H1 (cell line): Measurements from ENCODE around the gene PURB. TPM values are rescaled to one million over a fixed set of nuclear protein-coding genes. Genes with fewer than 3 reads are reported as not detected.
A peak's percentile ranks its signal among the peaks of the same experiment; 100 is the strongest.
"Not testable (repeated sequence)": the region's sequence is repeated elsewhere in the genome, so short reads cannot be mapped to it uniquely, and the experiment has no call there.

Source experiments
- CTCF ChIA-PET: fragments of 300-600 bp; sonication (Branson Sonifier 250); formaldehyde crosslinking; loops from one replicate; lab custom pipeline; 2021; ENCODE audit not compliant: partially characterized antibody; lab: Charles Lee
- POLR2A ChIA-PET: fragments of 300-600 bp; sonication (Branson Sonifier 250); formaldehyde crosslinking; loops from one replicate; lab custom pipeline; 2021; ENCODE audit warnings: inconsistent platforms; ENCODE audit not compliant: partially characterized antibody; lab: Charles Lee
- DNase-seq, 2 experiments: peaks; one replicate each; pipeline versions ENCODE4 v3.0.0 to v3.0.0-alpha.2; 2010 to 2022; ENCODE audit warnings: low spot score in 2 of 2, low read depth in 1 of 2, mixed read lengths in 1 of 2
- FAIRE-seq: peaks from 2 replicates; lab custom pipeline; 2011; peaks lifted over from hg19 to GRCh38; lab: Jason Lieb, UNC
- H2AFZ ChIP-seq: 2 replicates; pipeline ENCODE4 v1.8.1; 2012; ENCODE audit warnings: low read length, inconsistent platforms
- H2AK5ac ChIP-seq: 2 replicates; pipeline ENCODE4 v1.6.1; 2013; ENCODE audit warnings: low read depth, low read length
- H2BK120ac ChIP-seq: replicated peaks from 2 replicates; pipeline ENCODE3; 2013; ENCODE audit warnings: low read depth, low read length, inconsistent platforms
- H2BK12ac ChIP-seq: 2 replicates; pipeline ENCODE4 v1.6.1; 2013; ENCODE audit warnings: low read depth, low read length
- H2BK15ac ChIP-seq: 2 replicates; pipeline ENCODE4 v1.6.1; 2013; ENCODE audit warnings: low read length
- H2BK20ac ChIP-seq: 2 replicates; pipeline ENCODE4 v1.6.1; 2013; ENCODE audit warnings: low read length
- H2BK5ac ChIP-seq: 2 replicates; pipeline ENCODE4 v1.6.1; 2013; ENCODE audit warnings: low read depth, low read length
- H3K14ac ChIP-seq: 2 replicates; pipeline ENCODE4 v1.6.1; 2013; ENCODE audit warnings: inconsistent platforms; ENCODE audit not compliant: insufficient read length
- H3K18ac ChIP-seq: 2 replicates; pipeline ENCODE4 v1.6.1; 2013; ENCODE audit warnings: low read length; ENCODE audit errors: extremely low read depth
- H3K23ac ChIP-seq: 2 replicates; pipeline ENCODE4 v1.6.1; 2013; ENCODE audit warnings: inconsistent platforms; ENCODE audit not compliant: insufficient read length
- H3K23me2 ChIP-seq: 2 replicates; pipeline ENCODE4 v1.6.1; 2013; ENCODE audit warnings: low read depth, low read length
- H3K27ac ChIP-seq: 2 replicates; pipeline ENCODE4 v1.6.1; 2011; ENCODE audit warnings: low read depth, low read length, inconsistent platforms
- H3K27me3 ChIP-seq, 4 experiments: replicated peaks in 1 of 4; 1 replicate in 1 of 4; 2 replicates in 3 of 4; pipeline versions ENCODE4 v1.6.1 to v1.8.1; 2011 to 2013; ENCODE audit warnings: low read length in 3 of 4, mild to moderate bottlenecking in 3 of 4, inconsistent platforms in 2 of 4, mixed read lengths in 2 of 4, moderate library complexity in 1 of 4; ENCODE audit not compliant: control insufficient read depth in 3 of 4, insufficient read depth in 3 of 4; ENCODE audit errors: extremely low read depth in 1 of 4
- H3K36me3 ChIP-seq, 4 experiments: 2 replicates each; pipeline versions ENCODE4 v1.6.1 to v1.8.1; 2011 to 2013; ENCODE audit warnings: mild to moderate bottlenecking in 4 of 4, low read length in 3 of 4, moderate library complexity in 2 of 4, control low read depth in 1 of 4, inconsistent platforms in 1 of 4; ENCODE audit not compliant: insufficient read depth in 4 of 4, control insufficient read depth in 2 of 4
- H3K4ac ChIP-seq: replicated peaks from 2 replicates; pipeline ENCODE3; 2013; ENCODE audit warnings: low read length, low read depth, mixed read lengths, inconsistent platforms; ENCODE audit not compliant: insufficient read length
- H3K4me1 ChIP-seq, 4 experiments: replicated peaks in 1 of 4; 1 replicate in 1 of 4; 2 replicates in 3 of 4; pipeline versions ENCODE4 v1.6.1 to v1.8.1; 2011 to 2013; ENCODE audit warnings: low read length in 3 of 4, inconsistent platforms in 2 of 4, mixed read lengths in 1 of 4; ENCODE audit not compliant: insufficient read depth in 4 of 4, control insufficient read depth in 3 of 4
- H3K4me2 ChIP-seq, 2 experiments: 2 replicates each; pipeline versions ENCODE4 v1.6.1 to v1.8.1; 2011 to 2013; ENCODE audit warnings: low read depth in 2 of 2, low read length in 2 of 2, control low read depth in 1 of 2, inconsistent platforms in 1 of 2, mild to moderate bottlenecking in 1 of 2; ENCODE audit not compliant: insufficient read depth in 1 of 2
- H3K4me3 ChIP-seq, 4 experiments: fragments of 200-600, 300-600 bp in 1 of 4; sonication (generic), shearing (Covaris generic), sonication (Bioruptor Twin) in 1 of 4; 2 replicates each; pipeline versions ENCODE4 v1.5.1 to v1.8.1; 2011 to 2016; ENCODE audit warnings: low read length in 4 of 4, low read depth in 3 of 4, control low read depth in 2 of 4, inconsistent platforms in 2 of 4, mild to moderate bottlenecking in 2 of 4, mixed read lengths in 1 of 4, moderate library complexity in 1 of 4; ENCODE audit not compliant: insufficient read depth in 2 of 4; ENCODE audit errors: extremely low read depth in 1 of 4
- H3K56ac ChIP-seq: replicated peaks from 2 replicates; pipeline ENCODE3; 2013; ENCODE audit warnings: low read depth, mild to moderate bottlenecking, mixed read lengths, low read length, inconsistent platforms; ENCODE audit not compliant: insufficient read length
- H3K79me1 ChIP-seq: 2 replicates; pipeline ENCODE4 v1.6.1; 2013; ENCODE audit warnings: low read depth, low read length, control low read depth
- H3K79me2 ChIP-seq, 2 experiments: 2 replicates each; pipeline versions ENCODE4 v1.6.1 to v1.8.1; 2012 to 2013; ENCODE audit warnings: low read length in 2 of 2, mild to moderate bottlenecking in 2 of 2, inconsistent platforms in 1 of 2; ENCODE audit not compliant: insufficient read depth in 2 of 2, control insufficient read depth in 1 of 2
- H3K9ac ChIP-seq, 4 experiments: replicated peaks in 1 of 4; 1 replicate in 1 of 4; 2 replicates in 3 of 4; pipeline versions ENCODE4 v1.6.1 to v1.8.1; 2011 to 2013; ENCODE audit warnings: low read depth in 3 of 4, low read length in 3 of 4, control low read depth in 2 of 4, mild to moderate bottlenecking in 2 of 4, moderate library complexity in 2 of 4, inconsistent platforms in 1 of 4; ENCODE audit errors: extremely low read depth in 1 of 4
- H3K9me3 ChIP-seq, 2 experiments: 2 replicates each; pipeline versions ENCODE4 v1.6.1 to v1.8.1; 2012 to 2013; ENCODE audit warnings: mild to moderate bottlenecking in 2 of 2, moderate library complexity in 2 of 2, control low read depth in 1 of 2, inconsistent platforms in 1 of 2, low read depth in 1 of 2, low read length in 1 of 2, mixed read lengths in 1 of 2; ENCODE audit not compliant: insufficient read depth in 2 of 2
- H4K20me1 ChIP-seq, 2 experiments: replicated peaks in 1 of 2; 2 replicates each; pipeline versions ENCODE3 to v1.8.1; 2011 to 2013; ENCODE audit warnings: inconsistent platforms in 2 of 2, low read length in 2 of 2, mild to moderate bottlenecking in 1 of 2; ENCODE audit not compliant: insufficient read depth in 2 of 2, control insufficient read depth in 1 of 2
- H4K5ac ChIP-seq: 2 replicates; pipeline ENCODE4 v1.6.1; 2013; ENCODE audit warnings: low read length, low read depth, mixed read lengths, inconsistent platforms; ENCODE audit not compliant: insufficient read length
- H4K8ac ChIP-seq: 2 replicates; pipeline ENCODE4 v1.8.0; 2013; ENCODE audit warnings: mild to moderate bottlenecking, moderate library complexity, low read length, inconsistent platforms; ENCODE audit not compliant: insufficient read depth; ENCODE audit errors: extremely low read depth
- H4K91ac ChIP-seq: replicated peaks from 2 replicates; pipeline ENCODE3; 2013; ENCODE audit warnings: low read length, mixed read lengths, inconsistent platforms; ENCODE audit not compliant: insufficient read length
- EP300 ChIP-seq, 2 experiments: IDR thresholded peaks; 1 replicate in 1 of 2; 2 replicates in 1 of 2; pipeline ENCODE4 v1.6.1; 2011 to 2012; ENCODE audit warnings: low read depth in 2 of 2, low read length in 2 of 2, mild to moderate bottlenecking in 2 of 2, borderline replicate concordance in 1 of 2, inconsistent platforms in 1 of 2, moderate library complexity in 1 of 2
- WGBS, 2 experiments: shearing (Covaris generic) in 1 of 2; methylation state at CpG; one replicate each; pipeline versions ENCODE4 v1.1.6 to v1.1.7; 2013 to 2015; ENCODE audit warnings: low lambda C conversion rate in 2 of 2, mixed read lengths in 2 of 2, inconsistent platforms in 1 of 2, low coverage in 1 of 2, missing lambda C conversion rate in 1 of 2; ENCODE audit not compliant: insufficient replicate concordance in 2 of 2, insufficient coverage in 1 of 2, insufficient read length in 1 of 2; ENCODE audit errors: extremely low coverage in 1 of 2, missing lambda C conversion rate in 1 of 2; 5-methylcytosine and 5-hydroxymethylcytosine counted together
- polyA plus RNA-seq, 7 experiments: library from polyadenylated mRNA; depleted of rRNA in 3 of 7; stranded (reverse) in 5 of 7; unstranded in 2 of 7; fragments of >200 nt in 5 of 7; fragments of 200-250 nt in 2 of 7; gene quantifications; 1 replicate in 5 of 7; 2 replicates in 1 of 7; 4 replicates in 1 of 7; pipeline versions ENCODE4 v1.2.1 to v1.2.3, GENCODE V29; 2011 to 2013; ENCODE audit warnings: missing spikeins in 2 of 7, mixed read lengths in 2 of 7
- total RNA-seq: library from RNA; stranded (reverse); fragmentation: NEBNext Ultra II Directional; extraction: Animal tissue kit (Norgen Biotek cat#: 25700); gene quantifications from 2 replicates; pipeline ENCODE4 v1.2.1, GENCODE V29; 2021

PURB gene
- total and polyA plus RNA-seq, 2 of the 8 experiments (the other 6 are each of a cell fraction or from before 2014, with no cell fraction given): 3.3 to 22.7 TPM

DNA sequence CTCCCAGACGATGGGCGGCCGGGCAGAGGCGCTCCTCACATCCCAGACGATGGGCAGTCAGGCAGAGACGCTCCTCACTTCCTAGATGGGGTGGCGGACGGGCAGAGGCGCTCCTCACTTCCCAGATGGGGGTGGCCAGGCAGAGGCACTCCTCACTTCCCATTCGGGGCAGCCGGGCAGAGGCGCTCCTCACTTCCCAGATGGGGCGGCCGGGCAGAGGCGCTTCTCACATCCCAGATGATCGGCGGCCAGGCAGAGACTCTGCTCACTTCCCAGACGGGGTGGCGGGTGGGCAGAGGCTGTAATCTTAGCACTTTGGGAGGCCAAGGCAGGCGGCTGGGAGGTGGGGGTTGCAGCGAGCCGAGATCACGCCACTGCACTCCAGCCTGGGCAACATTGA lies 13.4 kb downstream of the PURB start:
- WGBS, 2 experiments: 88% methylated on average over 14 of the region's 23 CpGs; no CpG with 5 or more reads in 1 of the 2 experiments
- DNase-seq, CTCF ChIA-PET: not testable (repeated sequence)

GRCh38 chr7:44870780-44871179 lies 14.6 kb downstream of the PURB start:
- H2AK5ac ChIP-seq, H3K56ac ChIP-seq, H2BK15ac ChIP-seq, H3K4me3 ChIP-seq, H3K9ac ChIP-seq, H3K4me1 ChIP-seq, POLR2A ChIA-PET, H3K14ac ChIP-seq, H2BK5ac ChIP-seq, H3K23me2 ChIP-seq, H3K27ac ChIP-seq, H3K18ac ChIP-seq, H4K5ac ChIP-seq, H2BK20ac ChIP-seq, H3K23ac ChIP-seq, H4K8ac ChIP-seq, H4K20me1 ChIP-seq, DNase-seq, CTCF ChIA-PET, H2BK12ac ChIP-seq, H2BK120ac ChIP-seq, FAIRE-seq, H3K79me2 ChIP-seq, H4K91ac ChIP-seq, H3K27me3 ChIP-seq, H3K4ac ChIP-seq, H3K4me2 ChIP-seq, H2AFZ ChIP-seq, H3K79me1 ChIP-seq, H3K36me3 ChIP-seq: not testable (repeated sequence)
- H3K9me3 ChIP-seq: peaks cover 4 to 23% of the 10 kb centered on the region in 2 experiments; a peak in 3 of 4 replicates
- 61% methylated on average over 5 of the region's 29 CpGs; no CpG with 5 or more reads in 1 of the 2 experiments for WGBS, 2 experiments

More for the DNA sequence above, 13.4 kb downstream of the PURB start:
- H3K4me1 ChIP-seq, H3K79me2 ChIP-seq, H2BK12ac ChIP-seq, H3K56ac ChIP-seq, H3K27me3 ChIP-seq, H3K27ac ChIP-seq, H2BK15ac ChIP-seq, H4K5ac ChIP-seq, H2AFZ ChIP-seq, H3K4me3 ChIP-seq, H3K79me1 ChIP-seq, H3K36me3 ChIP-seq, H2BK20ac ChIP-seq, H3K18ac ChIP-seq, H3K23ac ChIP-seq, H2BK120ac ChIP-seq, H4K8ac ChIP-seq, H3K14ac ChIP-seq, H3K9ac ChIP-seq, H3K23me2 ChIP-seq, FAIRE-seq, H2BK5ac ChIP-seq, H2AK5ac ChIP-seq, H4K20me1 ChIP-seq, H4K91ac ChIP-seq, H3K4me2 ChIP-seq, H3K4ac ChIP-seq: not testable (repeated sequence)
- POLR2A ChIA-PET: interaction anchor here (3.0 kb wide), 1 partner anchor 10 kb away, joined by 13 read pairs; no protein-coding TSS in a partner anchor
- TF ChIP-seq EP300 (IDR thresholded peaks at IDR 0.05; ENCODE audit: borderline replicate concordance in 1 of 2, low read depth in 2 of 2, low read length in 2 of 2): peak in 1 of 2 experiments; percentile 11; a peak in 1 of 3 replicates
- peaks cover 4 to 23% of the 10 kb centered on the region in 2 experiments; a peak in 3 of 4 replicates for H3K9me3 ChIP-seq
